ENCODE results near the gene KIR3DL1. TPM values are rescaled to one million over a fixed set of nuclear protein-coding genes. Genes with fewer than 3 reads are reported as not detected.
"Not testable (repeated sequence)": the region's sequence is repeated elsewhere in the genome, so short reads cannot be mapped to it uniquely, and the experiment has no call there.

KIR3DL1 gene
- total and polyA plus RNA-seq, 2 donors, result 0.02 TPM; not detected in 1

- 85% methylated on average over 4 of the region's 4 CpGs for WGBS
- not testable (repeated sequence) for H3K4me1 ChIP-seq (ENCODE audit: control insufficient read depth in 2 of 2, insufficient read depth in 2 of 2, low read length in 2 of 2); H3K36me3 ChIP-seq (ENCODE audit: control insufficient read depth in 2 of 2, insufficient read depth in 2 of 2, low read length in 1 of 2); H3K27ac ChIP-seq (ENCODE audit: low read depth in 1 of 2, low read length in 1 of 2); H3K27me3 ChIP-seq (ENCODE audit: control insufficient read depth in 2 of 2, insufficient read depth in 1 of 2, low read length in 1 of 2); DNase-seq (ENCODE audit: low read depth in 6 of 9, low spot score in 9 of 9); H3K9me3 ChIP-seq (ENCODE audit: control insufficient read depth in 2 of 2, insufficient read depth in 1 of 2, low read length in 1 of 2); H3K4me3 ChIP-seq (ENCODE audit: low read length in 2 of 2)
Measured at GRCh38 chr19:54782916-54783315, 33.4 kb upstream of the KIR3DL1 start.

DNA sequence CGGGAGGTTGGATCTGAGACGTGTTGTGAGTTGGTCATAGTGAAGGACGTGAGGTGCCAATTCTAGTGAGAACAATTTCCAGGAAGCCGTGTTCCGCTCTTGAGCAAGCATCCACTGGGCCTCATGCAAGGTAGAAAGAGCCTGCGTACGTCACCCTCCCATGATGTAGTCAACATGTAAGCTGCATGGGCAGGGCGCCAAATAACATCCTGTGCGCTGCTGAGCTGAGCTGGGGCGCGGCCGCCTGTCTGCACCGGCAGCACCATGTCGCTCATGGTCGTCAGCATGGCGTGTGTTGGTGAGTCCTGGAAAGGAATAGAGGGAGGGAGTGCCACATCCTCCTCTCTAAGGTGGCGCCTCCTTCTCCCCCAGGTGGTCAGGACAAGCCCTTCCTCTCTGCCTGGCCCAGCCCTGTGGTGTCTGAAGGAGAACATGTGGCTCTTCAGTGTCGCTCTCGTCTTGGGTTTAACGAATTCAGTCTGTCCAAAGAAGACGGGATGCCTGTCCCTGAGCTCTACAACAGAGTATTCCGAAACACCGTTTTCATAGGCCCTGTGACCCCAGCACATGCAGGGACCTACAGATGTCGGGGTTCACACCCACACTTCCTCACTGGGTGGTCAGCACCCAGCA lies 30.1 kb upstream of the KIR3DL1 start:
- H3K4me3 ChIP-seq (ENCODE audit: low read length in 2 of 2); H3K27me3 ChIP-seq (ENCODE audit: control insufficient read depth in 2 of 2, insufficient read depth in 1 of 2, low read length in 1 of 2); H3K27ac ChIP-seq (ENCODE audit: low read depth in 1 of 2, low read length in 1 of 2); H3K9me3 ChIP-seq (ENCODE audit: control insufficient read depth in 2 of 2, insufficient read depth in 1 of 2, low read length in 1 of 2); H3K4me1 ChIP-seq (ENCODE audit: control insufficient read depth in 2 of 2, insufficient read depth in 2 of 2, low read length in 2 of 2); DNase-seq (ENCODE audit: low read depth in 6 of 9, low spot score in 9 of 9); H3K36me3 ChIP-seq (ENCODE audit: control insufficient read depth in 2 of 2, insufficient read depth in 2 of 2, low read length in 1 of 2): not testable (repeated sequence)
- WGBS, result 93% methylated on average over 24 of the region's 24 CpGs

- not testable (repeated sequence) for H3K9me3 ChIP-seq (ENCODE audit: control insufficient read depth in 2 of 2, insufficient read depth in 1 of 2, low read length in 1 of 2); DNase-seq (ENCODE audit: low read depth in 6 of 9, low spot score in 9 of 9); H3K4me1 ChIP-seq (ENCODE audit: control insufficient read depth in 2 of 2, insufficient read depth in 2 of 2, low read length in 2 of 2); H3K36me3 ChIP-seq (ENCODE audit: control insufficient read depth in 2 of 2, insufficient read depth in 2 of 2, low read length in 1 of 2); H3K4me3 ChIP-seq (ENCODE audit: low read length in 2 of 2); H3K27ac ChIP-seq (ENCODE audit: low read depth in 1 of 2, low read length in 1 of 2); H3K27me3 ChIP-seq (ENCODE audit: control insufficient read depth in 2 of 2, insufficient read depth in 1 of 2, low read length in 1 of 2)
- WGBS, result 88% methylated on average over 6 of the region's 6 CpGs
Measured at GRCh38 chr19:54788154-54788553, 28.1 kb upstream of the KIR3DL1 start.

DNA sequence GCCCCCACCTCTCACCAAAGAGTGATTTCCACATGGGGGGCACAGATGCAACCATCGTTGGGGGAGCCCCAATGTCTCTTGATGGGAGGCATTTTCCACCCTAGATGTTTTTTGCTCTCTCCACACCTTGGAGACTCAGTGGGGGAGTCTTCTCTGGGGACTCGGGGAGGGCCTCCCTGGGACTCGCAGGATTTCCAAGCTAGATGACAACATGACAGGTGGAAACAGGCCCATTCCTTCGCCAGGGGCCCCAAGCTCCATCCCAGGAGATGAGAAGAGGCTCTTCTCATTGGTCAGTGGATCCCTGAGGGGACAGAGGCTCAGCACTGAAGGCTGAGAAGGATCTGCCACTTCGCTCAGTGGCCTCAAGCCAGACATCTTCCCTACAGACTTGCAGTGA lies 25.6 kb upstream of the KIR3DL1 start:
- no peaks in the 10 kb centered on the region for H3K36me3 ChIP-seq (ENCODE audit: control insufficient read depth in 2 of 2, insufficient read depth in 2 of 2, low read length in 1 of 2)
- no peak overlapping the region for H3K27ac ChIP-seq (ENCODE audit: low read depth in 1 of 2, low read length in 1 of 2)
- 85% methylated on average over 5 of the region's 5 CpGs for WGBS
- no peaks in the 10 kb centered on the region for H3K27me3 ChIP-seq (ENCODE audit: control insufficient read depth in 2 of 2, insufficient read depth in 1 of 2, low read length in 1 of 2)
- H3K4me1 ChIP-seq (ENCODE audit: control insufficient read depth in 2 of 2, insufficient read depth in 2 of 2, low read length in 2 of 2), result no peaks in the 10 kb centered on the region
- no peak for DNase-seq (ENCODE audit: low read depth in 6 of 9, low spot score in 9 of 9)
- no peaks in the 10 kb centered on the region for H3K9me3 ChIP-seq (ENCODE audit: control insufficient read depth in 2 of 2, insufficient read depth in 1 of 2, low read length in 1 of 2)
- H3K4me3 ChIP-seq (ENCODE audit: low read length in 2 of 2), result no peak overlapping the region

DNA sequence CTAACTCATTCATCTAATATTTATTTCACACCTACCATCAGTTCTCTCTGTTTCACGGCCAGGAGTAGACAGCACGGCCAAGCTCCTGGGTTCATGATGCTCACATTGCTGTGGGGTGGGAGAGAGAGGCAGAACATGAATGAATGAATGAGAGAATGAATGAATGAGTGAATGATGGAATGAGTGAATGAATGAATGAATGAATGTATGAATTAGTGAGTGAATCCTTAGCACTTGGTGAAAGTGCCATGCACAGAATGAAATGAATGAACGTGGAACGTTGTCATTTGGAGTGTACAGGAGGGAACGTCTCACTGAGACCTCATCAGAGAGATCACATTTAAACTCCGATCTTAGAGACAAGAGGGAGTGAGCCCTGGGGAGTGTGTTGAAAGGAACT lies 24.8 kb upstream of the KIR3DL1 start:
- H3K4me1 ChIP-seq (ENCODE audit: control insufficient read depth in 2 of 2, insufficient read depth in 2 of 2, low read length in 2 of 2), result no peaks in the 10 kb centered on the region
- no peaks in the 10 kb centered on the region for H3K9me3 ChIP-seq (ENCODE audit: control insufficient read depth in 2 of 2, insufficient read depth in 1 of 2, low read length in 1 of 2)
- no peak overlapping the region for H3K4me3 ChIP-seq (ENCODE audit: low read length in 2 of 2)
- no peak overlapping the region for H3K27ac ChIP-seq (ENCODE audit: low read depth in 1 of 2, low read length in 1 of 2)
- 72% methylated on average over 6 of the region's 6 CpGs for WGBS
- H3K36me3 ChIP-seq (ENCODE audit: control insufficient read depth in 2 of 2, insufficient read depth in 2 of 2, low read length in 1 of 2), result no peaks in the 10 kb centered on the region
- H3K27me3 ChIP-seq (ENCODE audit: control insufficient read depth in 2 of 2, insufficient read depth in 1 of 2, low read length in 1 of 2), result no peaks in the 10 kb centered on the region
- DNase-seq (ENCODE audit: low read depth in 6 of 9, low spot score in 9 of 9), result no peak

- H3K27ac ChIP-seq (ENCODE audit: low read depth in 1 of 2, low read length in 1 of 2), result no peak overlapping the region
Measured at GRCh38 chr19:54792814-54793213, 23.5 kb upstream of the KIR3DL1 start.

DNA sequence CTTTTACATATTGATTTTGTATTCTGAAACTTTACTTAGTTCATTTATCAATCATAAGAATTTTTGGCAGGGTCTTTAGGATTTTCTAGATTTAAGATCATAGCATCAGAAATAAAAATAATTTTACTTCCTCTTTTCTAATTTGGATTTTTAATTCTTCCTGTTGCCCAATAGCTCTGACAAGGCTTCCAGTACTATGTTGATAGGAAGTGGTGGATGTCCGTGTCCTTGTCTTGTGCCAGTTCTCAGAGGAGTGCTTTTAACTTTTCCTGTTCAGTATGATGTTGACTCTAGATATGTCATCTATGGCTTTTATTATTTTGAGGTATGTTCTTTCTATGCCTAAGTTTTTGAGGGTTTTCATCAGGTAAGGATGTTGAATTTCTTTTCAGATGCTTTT lies 20.5 kb upstream of the KIR3DL1 start:
- 6% methylated on average over 1 of the region's 1 CpG for WGBS

More at GRCh38 chr19:54792814-54793213, 23.5 kb upstream of the KIR3DL1 start:
- 17% methylated on average over 8 of the region's 8 CpGs for WGBS
- no peaks in the 10 kb centered on the region for H3K36me3 ChIP-seq (ENCODE audit: control insufficient read depth in 2 of 2, insufficient read depth in 2 of 2, low read length in 1 of 2)
- no peaks in the 10 kb centered on the region for H3K4me1 ChIP-seq (ENCODE audit: control insufficient read depth in 2 of 2, insufficient read depth in 2 of 2, low read length in 2 of 2)
- no peaks in the 10 kb centered on the region for H3K9me3 ChIP-seq (ENCODE audit: control insufficient read depth in 2 of 2, insufficient read depth in 1 of 2, low read length in 1 of 2)
- DNase-seq (ENCODE audit: low read depth in 6 of 9, low spot score in 9 of 9), result no peak
- H3K27me3 ChIP-seq (ENCODE audit: control insufficient read depth in 2 of 2, insufficient read depth in 1 of 2, low read length in 1 of 2), result no peaks in the 10 kb centered on the region
- no peak overlapping the region for H3K4me3 ChIP-seq (ENCODE audit: low read length in 2 of 2)

DNA sequence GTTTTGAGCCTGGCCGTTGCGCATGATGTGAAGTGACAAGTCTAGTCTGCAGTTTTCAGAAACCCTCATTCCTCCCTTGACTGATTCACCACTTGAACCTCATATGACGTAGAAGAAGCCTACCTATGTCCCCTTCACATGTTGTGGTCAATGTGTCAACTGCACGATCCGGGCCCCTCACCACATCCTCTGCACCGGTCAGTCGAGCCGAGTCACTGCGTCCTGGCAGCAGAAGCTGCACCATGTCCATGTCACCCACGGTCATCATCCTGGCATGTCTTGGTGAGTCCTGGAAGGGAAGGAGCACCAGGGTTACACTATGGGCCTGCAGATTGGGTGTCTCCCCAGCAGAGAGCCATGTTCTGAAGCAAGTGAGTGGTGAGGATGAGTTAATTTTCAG lies 12.9 kb upstream of the KIR3DL1 start, which contains the start of gene KIR2DL4:
Gene KIR2DL4, plus strand, starts transcription at position 201 of the 400 bp plus-strand sequence. Its CDS starts 42 bp downstream, at position 243.
- Histone ChIP-seq H3K27me3 (ENCODE audit: control insufficient read depth in 2 of 2, insufficient read depth in 1 of 2, low read length in 1 of 2) (no peaks in the 10 kb centered on the region), H3K27ac (ENCODE audit: low read depth in 1 of 2, low read length in 1 of 2) (no peak within 1 kb of the TSS), H3K4me3 (ENCODE audit: low read length in 2 of 2) (no peak within 1 kb of the TSS), H3K36me3 (ENCODE audit: control insufficient read depth in 2 of 2, insufficient read depth in 2 of 2, low read length in 1 of 2) (no peaks in the 10 kb centered on the region), H3K4me1 (ENCODE audit: control insufficient read depth in 2 of 2, insufficient read depth in 2 of 2, low read length in 2 of 2) (no peaks in the 10 kb centered on the region), H3K9me3 (ENCODE audit: control insufficient read depth in 2 of 2, insufficient read depth in 1 of 2, low read length in 1 of 2) (peaks cover 0 to 1% of the 10 kb centered on the region in 2 donors)
- no peak for DNase-seq (ENCODE audit: low read depth in 6 of 9, low spot score in 9 of 9)
- 92% methylated on average over 10 of the region's 10 CpGs for WGBS

More for the DNA sequence above, 20.5 kb upstream of the KIR3DL1 start:
- no peaks in the 10 kb centered on the region for H3K4me1 ChIP-seq (ENCODE audit: control insufficient read depth in 2 of 2, insufficient read depth in 2 of 2, low read length in 2 of 2)
- no peak overlapping the region for H3K4me3 ChIP-seq (ENCODE audit: low read length in 2 of 2)
- DNase-seq (ENCODE audit: low read depth in 6 of 9, low spot score in 9 of 9), result no peak
- H3K9me3 ChIP-seq (ENCODE audit: control insufficient read depth in 2 of 2, insufficient read depth in 1 of 2, low read length in 1 of 2), result no peaks in the 10 kb centered on the region
- H3K27me3 ChIP-seq (ENCODE audit: control insufficient read depth in 2 of 2, insufficient read depth in 1 of 2, low read length in 1 of 2), result no peaks in the 10 kb centered on the region
- no peak overlapping the region for H3K27ac ChIP-seq (ENCODE audit: low read depth in 1 of 2, low read length in 1 of 2)
- H3K36me3 ChIP-seq (ENCODE audit: control insufficient read depth in 2 of 2, insufficient read depth in 2 of 2, low read length in 1 of 2), result no peaks in the 10 kb centered on the region

- Histone ChIP-seq H3K9me3 (ENCODE audit: control insufficient read depth in 2 of 2, insufficient read depth in 1 of 2, low read length in 1 of 2) (peaks cover 0 to 1% of the 10 kb centered on the region in 2 donors), H3K27ac (ENCODE audit: low read depth in 1 of 2, low read length in 1 of 2) (no peak overlapping the region), H3K4me3 (ENCODE audit: low read length in 2 of 2) (no peak overlapping the region), H3K27me3 (ENCODE audit: control insufficient read depth in 2 of 2, insufficient read depth in 1 of 2, low read length in 1 of 2) (no peaks in the 10 kb centered on the region), H3K36me3 (ENCODE audit: control insufficient read depth in 2 of 2, insufficient read depth in 2 of 2, low read length in 1 of 2) (no peaks in the 10 kb centered on the region), H3K4me1 (ENCODE audit: control insufficient read depth in 2 of 2, insufficient read depth in 2 of 2, low read length in 2 of 2) (no peaks in the 10 kb centered on the region)
- DNase-seq (ENCODE audit: low read depth in 6 of 9, low spot score in 9 of 9), result no peak
- WGBS, result 71% methylated on average over 5 of the region's 5 CpGs
Measured at GRCh38 chr19:54804101-54804500, 12.2 kb upstream of the KIR3DL1 start.

All from thymus (tissue), 11 donors.